Keratinocyte (primary cell): ENCODE measurements around the gene CCR8.

Experiments used
- EZH2 ChIP-seq: IDR thresholded peaks from one replicate; pipeline ENCODE4 v1.6.1; 2012; ENCODE audit warnings: inconsistent platforms, mild to moderate bottlenecking, low read length, moderate library complexity
- TF ChIP-seq, protein P1 (sequence below), 3 experiments: IDR thresholded peaks in 1 of 3; conservative IDR thresholded peaks in 1 of 3; optimal IDR thresholded peaks in 1 of 3; 2 replicates in 2 of 3; 3 replicates in 1 of 3; pipeline versions ENCODE3 to v1.5.1; 2011; ENCODE audit warnings: low read length in 3 of 3, mild to moderate bottlenecking in 3 of 3, moderate library complexity in 2 of 3, control low read depth in 1 of 3, inconsistent platforms in 1 of 3; ENCODE audit not compliant: insufficient read depth in 2 of 3; ENCODE audit errors: extremely low read depth in 1 of 3

GRCh38 chr3:39379778-39380155 is 50.3 kb downstream of the CCR8 start:
- TF ChIP-seq, protein P1, sequence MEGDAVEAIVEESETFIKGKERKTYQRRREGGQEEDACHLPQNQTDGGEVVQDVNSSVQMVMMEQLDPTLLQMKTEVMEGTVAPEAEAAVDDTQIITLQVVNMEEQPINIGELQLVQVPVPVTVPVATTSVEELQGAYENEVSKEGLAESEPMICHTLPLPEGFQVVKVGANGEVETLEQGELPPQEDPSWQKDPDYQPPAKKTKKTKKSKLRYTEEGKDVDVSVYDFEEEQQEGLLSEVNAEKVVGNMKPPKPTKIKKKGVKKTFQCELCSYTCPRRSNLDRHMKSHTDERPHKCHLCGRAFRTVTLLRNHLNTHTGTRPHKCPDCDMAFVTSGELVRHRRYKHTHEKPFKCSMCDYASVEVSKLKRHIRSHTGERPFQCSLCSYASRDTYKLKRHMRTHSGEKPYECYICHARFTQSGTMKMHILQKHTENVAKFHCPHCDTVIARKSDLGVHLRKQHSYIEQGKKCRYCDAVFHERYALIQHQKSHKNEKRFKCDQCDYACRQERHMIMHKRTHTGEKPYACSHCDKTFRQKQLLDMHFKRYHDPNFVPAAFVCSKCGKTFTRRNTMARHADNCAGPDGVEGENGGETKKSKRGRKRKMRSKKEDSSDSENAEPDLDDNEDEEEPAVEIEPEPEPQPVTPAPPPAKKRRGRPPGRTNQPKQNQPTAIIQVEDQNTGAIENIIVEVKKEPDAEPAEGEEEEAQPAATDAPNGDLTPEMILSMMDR (optimal IDR thresholded peaks at IDR 0.05 in 1 of 3, IDR thresholded peaks at IDR 0.05 in 1 of 3, conservative IDR thresholded peaks at IDR 0.05 in 1 of 3; ENCODE audit: extremely low read depth in 1 of 3, insufficient read depth in 2 of 3, low read length in 3 of 3): no peak
- no peak for TF ChIP-seq EZH2
